ENCODE results near the gene UBE3D.

GRCh38 chr6:82867946-82868345, 197.7 kb downstream of the UBE3D start:
- TF ChIP-seq CTCF (IDR thresholded peaks at IDR 0.05) (no peak), POLR2A (IDR thresholded peaks at IDR 0.05) (no peak)

Measured in heart left ventricle (tissue), 13 donors.